ENCODE results near the gene RALA. TPM values are rescaled to one million over a fixed set of nuclear protein-coding genes. Genes with fewer than 3 reads are reported as not detected.

RALA gene
- total and polyA plus RNA-seq, 12 donors, result 15.4 to 58.6 (median 30.4) TPM

DNA sequence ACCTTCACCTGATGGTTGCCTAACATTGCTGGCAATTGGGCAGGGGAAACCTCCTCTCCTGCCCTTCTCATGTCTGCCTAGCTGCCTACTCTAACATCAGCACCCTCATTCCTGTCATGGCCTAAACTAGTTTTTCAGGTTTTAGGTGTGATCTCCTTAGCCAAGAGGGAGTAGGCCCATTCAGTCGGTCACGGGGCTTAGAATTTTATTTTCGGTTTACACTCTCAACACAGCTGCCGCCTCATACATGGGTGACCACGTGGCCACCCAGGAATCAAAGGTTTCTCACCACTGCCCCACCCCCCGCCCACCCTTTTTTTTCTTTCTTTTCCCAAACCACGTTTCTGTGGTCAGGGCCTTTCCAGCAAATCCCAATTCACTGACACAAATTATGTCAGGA, 97.2 kb downstream of the RALA start:
- no peak for DNase-seq
- Histone ChIP-seq H3K27me3 (no peaks in the 10 kb centered on the region), H3K4me1 (replicated peaks in 1 of 2) (no peaks in the 10 kb centered on the region), H3K4me3 (no peak overlapping the region), H3K36me3 (replicated peaks in 1 of 2) (no peaks in the 10 kb centered on the region), H3K9me3 (replicated peaks in 1 of 3) (no peaks in the 10 kb centered on the region), H3K27ac (no peak overlapping the region)
- TF ChIP-seq, protein P1, sequence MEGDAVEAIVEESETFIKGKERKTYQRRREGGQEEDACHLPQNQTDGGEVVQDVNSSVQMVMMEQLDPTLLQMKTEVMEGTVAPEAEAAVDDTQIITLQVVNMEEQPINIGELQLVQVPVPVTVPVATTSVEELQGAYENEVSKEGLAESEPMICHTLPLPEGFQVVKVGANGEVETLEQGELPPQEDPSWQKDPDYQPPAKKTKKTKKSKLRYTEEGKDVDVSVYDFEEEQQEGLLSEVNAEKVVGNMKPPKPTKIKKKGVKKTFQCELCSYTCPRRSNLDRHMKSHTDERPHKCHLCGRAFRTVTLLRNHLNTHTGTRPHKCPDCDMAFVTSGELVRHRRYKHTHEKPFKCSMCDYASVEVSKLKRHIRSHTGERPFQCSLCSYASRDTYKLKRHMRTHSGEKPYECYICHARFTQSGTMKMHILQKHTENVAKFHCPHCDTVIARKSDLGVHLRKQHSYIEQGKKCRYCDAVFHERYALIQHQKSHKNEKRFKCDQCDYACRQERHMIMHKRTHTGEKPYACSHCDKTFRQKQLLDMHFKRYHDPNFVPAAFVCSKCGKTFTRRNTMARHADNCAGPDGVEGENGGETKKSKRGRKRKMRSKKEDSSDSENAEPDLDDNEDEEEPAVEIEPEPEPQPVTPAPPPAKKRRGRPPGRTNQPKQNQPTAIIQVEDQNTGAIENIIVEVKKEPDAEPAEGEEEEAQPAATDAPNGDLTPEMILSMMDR (IDR thresholded peaks at IDR 0.05), result no peak
- no peak for TF ChIP-seq POLR2A (IDR thresholded peaks at IDR 0.05)
- 75 to 83% (median 81%) methylated on average over 7 of the region's 7 CpGs for WGBS, 4 donors
- intact Hi-C loops (cut with DNase I), result no loop called here

DNA sequence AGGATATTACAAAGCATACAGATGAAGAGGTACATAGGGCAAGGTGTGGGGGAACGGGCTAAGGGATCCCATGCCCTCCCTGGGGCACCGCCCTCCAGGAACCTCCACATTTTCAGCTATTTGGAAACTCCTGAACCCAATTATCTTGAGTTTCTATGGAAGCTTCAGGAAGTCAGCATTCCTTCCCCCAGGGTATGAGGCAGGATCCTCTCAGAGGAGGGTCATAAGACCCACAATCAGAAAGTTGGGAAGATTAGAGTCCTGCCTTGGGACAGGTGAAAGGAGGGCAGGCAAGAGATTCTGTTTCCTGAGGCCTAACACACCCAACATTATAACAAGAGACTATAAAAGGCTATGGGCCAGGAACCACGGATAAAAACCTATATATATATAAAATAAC, 98.0 kb downstream of the RALA start:
- 90 to 92% (median 91%) methylated on average over 3 of the region's 3 CpGs for WGBS, 4 donors
- Histone ChIP-seq H3K9me3 (replicated peaks in 1 of 3) (no peaks in the 10 kb centered on the region), H3K27me3 (no peaks in the 10 kb centered on the region), H3K4me1 (replicated peaks in 1 of 2) (no peaks in the 10 kb centered on the region), H3K4me3 (no peak overlapping the region), H3K27ac (no peak overlapping the region), H3K36me3 (replicated peaks in 1 of 2) (no peaks in the 10 kb centered on the region)
- intact Hi-C loops (cut with DNase I), result no loop called here
- TF ChIP-seq POLR2A (IDR thresholded peaks at IDR 0.05), result no peak
- TF ChIP-seq, protein P1 (IDR thresholded peaks at IDR 0.05), result no peak
- no peak for DNase-seq

DNA sequence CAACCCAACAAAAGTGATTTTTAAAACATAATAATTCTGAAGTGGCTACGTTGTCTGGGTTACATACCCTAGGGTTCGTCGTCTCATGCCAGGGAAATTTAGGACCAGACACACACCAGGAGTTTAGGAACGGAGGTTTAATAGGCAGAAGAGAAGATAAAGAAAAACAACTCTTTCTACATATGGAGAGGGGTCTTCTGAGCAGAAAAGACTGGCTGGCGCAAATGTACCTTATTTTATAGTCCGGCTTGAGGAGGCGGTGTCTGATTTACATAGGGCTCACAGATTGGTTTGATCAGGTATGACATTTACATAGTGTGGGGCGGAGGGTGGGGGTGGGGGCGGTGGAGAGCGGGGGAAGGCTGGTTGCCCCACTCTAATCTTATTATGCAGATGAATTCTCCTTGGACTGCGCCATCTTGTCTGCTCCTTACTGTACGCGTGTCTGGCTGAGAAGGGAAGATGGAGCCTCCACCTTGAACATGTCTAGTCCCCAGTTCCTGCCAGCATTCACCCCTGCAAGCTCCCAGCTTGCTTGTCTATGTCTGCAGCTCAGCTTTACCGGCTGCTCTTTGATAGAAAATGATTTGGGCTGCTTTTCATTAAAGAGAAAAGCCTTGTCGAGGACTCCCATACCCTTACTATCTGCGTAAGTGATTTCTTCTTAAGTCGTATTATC, 98.7 kb downstream of the RALA start:
- Histone ChIP-seq H3K27me3 (no peaks in the 10 kb centered on the region), H3K36me3 (replicated peaks in 1 of 2) (no peaks in the 10 kb centered on the region), H3K9me3 (replicated peaks in 1 of 3) (no peaks in the 10 kb centered on the region), H3K4me1 (replicated peaks in 1 of 2) (no peaks in the 10 kb centered on the region), H3K27ac (no peak overlapping the region), H3K4me3 (no peak overlapping the region)
- TF ChIP-seq, protein P1 (IDR thresholded peaks at IDR 0.05), result no peak
- no peak for TF ChIP-seq POLR2A (IDR thresholded peaks at IDR 0.05)
- intact Hi-C loops (cut with DNase I), result no loop called here
- 93 to 95% (median 94%) methylated on average over 17 of the region's 17 CpGs for WGBS, 4 donors
- no peak for DNase-seq

DNA sequence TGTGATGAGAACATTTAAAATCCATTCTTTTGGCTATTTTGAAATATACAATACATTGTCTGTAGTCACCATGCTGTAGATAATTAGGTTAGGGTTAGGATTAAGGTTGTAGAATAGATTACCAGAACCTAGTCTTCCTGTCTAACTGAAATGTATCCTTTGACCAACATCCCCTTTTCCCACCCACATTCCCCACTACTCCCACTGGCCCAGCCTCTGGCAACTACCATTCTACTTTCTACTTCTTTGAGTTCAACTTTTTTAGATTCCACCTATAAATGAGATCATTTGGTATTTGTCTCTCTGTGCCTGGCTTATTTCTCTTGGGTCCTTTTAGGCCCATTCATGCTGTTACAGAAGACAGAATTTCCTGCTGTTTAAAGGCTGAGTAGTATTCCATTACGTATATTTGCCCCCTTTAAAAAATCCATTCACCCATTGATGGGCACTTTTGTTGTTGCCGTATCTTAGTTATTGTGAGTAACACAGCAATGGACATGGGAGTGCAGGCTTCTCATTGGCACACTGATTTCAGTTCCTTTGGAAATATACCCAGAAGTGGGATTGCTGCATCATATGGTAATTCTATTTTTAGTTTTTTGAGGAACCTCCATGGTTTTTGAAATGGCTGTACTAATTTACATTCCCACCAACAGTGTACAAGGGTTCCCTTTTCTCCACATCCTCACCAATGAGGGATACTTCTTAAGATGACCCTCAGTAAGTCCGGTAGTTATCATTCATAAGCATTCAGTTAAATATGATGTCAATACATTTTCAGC, 104.0 kb downstream of the RALA start:
- no peak for DNase-seq
- 81 to 95% (median 88%) methylated on average over 3 of the region's 3 CpGs for whole genome bisulfite sequencing, 4 donors
- Histone ChIP-seq H3K36me3 (replicated peaks in 1 of 2) (no peaks in the 10 kb centered on the region), H3K4me3 (no peak overlapping the region), H3K4me1 (replicated peaks in 1 of 2) (peaks cover 0 to 6% of the 10 kb centered on the region in 2 donors), H3K27me3 (no peaks in the 10 kb centered on the region), H3K9me3 (replicated peaks in 1 of 3) (no peaks in the 10 kb centered on the region), H3K27ac (no peak overlapping the region)
- intact Hi-C loops (cut with DNase I), result no loop called here
- TF ChIP-seq, protein P1 (IDR thresholded peaks at IDR 0.05), result no peak
- TF ChIP-seq POLR2A (IDR thresholded peaks at IDR 0.05), result no peak
